PC-9 (cell line): ENCODE data around the gene SLC12A4. TPM values are rescaled to one million over a fixed set of nuclear protein-coding genes. Genes with fewer than 3 reads are reported as not detected.

Experiments used
- BruUV-seq: library from RNA; stranded (reverse); fragments of 400-500 nt; replicated peaks from 2 replicates; lab custom pipeline; 2021; lab: Mats Ljungman, UMichigan
- CTCF ChIA-PET: fragments of 300-600 bp; sonication (Branson Sonifier 250); formaldehyde crosslinking; loops from one replicate; lab custom pipeline; 2022; ENCODE audit warnings: antibody characterized with exemption; lab: Charles Lee
- POLR2A ChIA-PET: fragments of 300-600 bp; sonication (Branson Sonifier 250); formaldehyde crosslinking; loops from one replicate; lab custom pipeline; 2022; ENCODE audit warnings: antibody characterized with exemption; ENCODE audit not compliant: unreplicated experiment; lab: Charles Lee
- DNase-seq, 2 experiments: peaks; one replicate each; pipeline versions ENCODE4 v3.0.0 to v3.0.0-alpha.2; 2015 to 2022; ENCODE audit warnings: mixed read lengths in 1 of 2
- H2AFZ ChIP-seq: fragments of 200-600 bp; sonication (generic); 2 replicates; pipeline ENCODE4 v1.8.1; 2017; ENCODE audit warnings: antibody characterized with exemption
- H3F3A ChIP-seq: fragments of 200-600 bp; sonication (generic); 2 replicates; pipeline ENCODE4 v1.8.1; 2017; ENCODE audit warnings: antibody characterized with exemption, mild to moderate bottlenecking, low read depth; ENCODE audit not compliant: insufficient read depth
- H3K27ac ChIP-seq: fragments of 200-600 bp; sonication (generic); 2 replicates; pipeline ENCODE4 v1.6.1; 2016; ENCODE audit warnings: mixed run types
- H3K27me3 ChIP-seq: fragments of 200-600 bp; sonication (generic); 2 replicates; pipeline ENCODE4 v1.6.1; 2016; ENCODE audit warnings: low read depth, mixed run types; ENCODE audit not compliant: insufficient read depth
- H3K36me3 ChIP-seq: fragments of 200-600 bp; sonication (generic); 2 replicates; pipeline ENCODE4 v1.6.1; 2016; ENCODE audit warnings: low read depth, mixed run types
- H3K4me1 ChIP-seq: fragments of 200-600 bp; sonication (generic); replicated peaks from 2 replicates; pipeline ENCODE4 v1.6.1; 2016; ENCODE audit warnings: mixed run types; ENCODE audit not compliant: insufficient read depth
- H3K4me2 ChIP-seq: fragments of 200-600 bp; sonication (generic); 2 replicates; pipeline ENCODE4 v1.6.1; 2017; ENCODE audit warnings: mixed run types
- H3K4me3 ChIP-seq: fragments of 200-600 bp; sonication (generic); 2 replicates; pipeline ENCODE4 v1.6.1; 2016; ENCODE audit warnings: mixed run types
- H3K79me2 ChIP-seq: fragments of 200-600 bp; sonication (generic); 2 replicates; pipeline ENCODE4 v1.6.1; 2017; ENCODE audit warnings: low read depth, mixed run types
- H3K9me2 ChIP-seq: fragments of 200-600 bp; sonication (generic); 2 replicates; pipeline ENCODE4 v1.8.1; 2017; ENCODE audit warnings: mild to moderate bottlenecking; ENCODE audit not compliant: insufficient read depth
- H3K9me3 ChIP-seq: fragments of 200-600 bp; sonication (generic); 2 replicates; pipeline ENCODE4 v1.8.1; 2016; ENCODE audit warnings: low read depth; ENCODE audit not compliant: insufficient read depth
- H4K20me1 ChIP-seq: fragments of 200-600 bp; sonication (generic); 2 replicates; pipeline ENCODE4 v1.8.1; 2017; ENCODE audit not compliant: insufficient read depth
- CTCF ChIP-seq: fragments of 200-600 bp; sonication (generic); conservative IDR thresholded peaks from 2 replicates; pipeline ENCODE4 v1.6.1; 2017; ENCODE audit warnings: mixed run types, antibody characterized with exemption, mild to moderate bottlenecking, moderate library complexity
- EZH2 ChIP-seq: fragments of 200-600 bp; sonication (generic); IDR thresholded peaks from 2 replicates; pipeline ENCODE4 v1.8.0; 2017; ENCODE audit warnings: antibody characterized with exemption, low read depth
- intact Hi-C: fragments of 100-400 bp; cut with micrococcal nuclease; formaldehyde crosslinking; loops from one replicate; pipeline ENCODE4 v1.10.0; 2022; ENCODE audit not compliant: unreplicated experiment
- total RNA-seq: library from RNA; stranded (reverse); gene quantifications from 2 replicates; pipeline ENCODE4 v1.2.3, GENCODE V29; 2021

Gene SLC12A4
- total RNA-seq, 1 experiment from 2014 or later: 27.0 TPM

GRCh38 chr16:67914758-67915495, 53.5 kb downstream of the SLC12A4 start:
- POLR2A ChIA-PET: interaction anchor here (0.7 kb wide), 1 partner anchor 99 kb away, joined by 11 read pairs; no protein-coding TSS in a partner anchor
- peaks cover 42% of the 10 kb centered on the region for H4K20me1 ChIP-seq
- H3K27ac ChIP-seq: no peak overlapping the region
- H3K9me3 ChIP-seq: no peaks in the 10 kb centered on the region
- no peaks in the 10 kb centered on the region for H3K9me2 ChIP-seq
- no peak overlapping the region for H3K4me2 ChIP-seq
- CTCF ChIA-PET: interaction anchor here (0.6 kb wide), 1 partner anchor 79 kb away, joined by 8 read pairs; no protein-coding TSS in a partner anchor
- H2AFZ ChIP-seq: no peak overlapping the region
- no peak for DNase-seq
- H3K79me2 ChIP-seq: no peaks in the 10 kb centered on the region
- no peak for TF ChIP-seq EZH2
- no peak for TF ChIP-seq CTCF
- no TSS peak for BruUV-seq
- no peaks in the 10 kb centered on the region for H3F3A ChIP-seq
- no peak overlapping the region for H3K4me3 ChIP-seq
- intact Hi-C loops: no loop called here
- H3K36me3 ChIP-seq: no peaks in the 10 kb centered on the region
- H3K4me1 ChIP-seq: no peaks in the 10 kb centered on the region
- H3K27me3 ChIP-seq: no peaks in the 10 kb centered on the region

GRCh38 chr16:67910158-67910557, 58.3 kb downstream of the SLC12A4 start:
- Histone ChIP-seq H2AFZ (no peak overlapping the region), H3K36me3 (no peaks in the 10 kb centered on the region), H3K4me3 (no peak overlapping the region), H3K9me2 (no peaks in the 10 kb centered on the region), H3F3A (no peaks in the 10 kb centered on the region), H3K9me3 (no peaks in the 10 kb centered on the region), H3K4me1 (no peaks in the 10 kb centered on the region), H3K27me3 (no peaks in the 10 kb centered on the region), H3K4me2 (no peak overlapping the region), H4K20me1 (peaks cover 4% of the 10 kb centered on the region; the same call in 1 of the 2 replicates), H3K27ac (no peak overlapping the region), H3K79me2 (no peaks in the 10 kb centered on the region)
- ChIA-PET CTCF (no interaction called here), POLR2A (no interaction called here)
- DNase-seq: no peak
- TF ChIP-seq CTCF: no peak
- no peak for TF ChIP-seq EZH2
- intact Hi-C loops: no loop called here
- BruUV-seq: no TSS peak

GRCh38 chr16:67909056-67909742, 59.2 kb downstream of the SLC12A4 start:
- no peak for TF ChIP-seq EZH2
- no peak for TF ChIP-seq CTCF
- Histone ChIP-seq H3K4me2 (no peak overlapping the region), H3K9me2 (no peaks in the 10 kb centered on the region), H3F3A (no peaks in the 10 kb centered on the region), H3K27ac (no peak overlapping the region), H3K79me2 (no peaks in the 10 kb centered on the region), H3K4me1 (no peaks in the 10 kb centered on the region), H3K36me3 (no peaks in the 10 kb centered on the region), H3K27me3 (no peaks in the 10 kb centered on the region), H4K20me1 (peaks cover 4% of the 10 kb centered on the region; the same call in 1 of the 2 replicates), H3K4me3 (no peak overlapping the region), H2AFZ (no peak overlapping the region), H3K9me3 (no peaks in the 10 kb centered on the region)
- DNase-seq: no peak
- CTCF ChIA-PET: no interaction called here
- POLR2A ChIA-PET: no interaction called here
- BruUV-seq: no TSS peak
- intact Hi-C loops: no loop called here
